NCI-H1930 (cell line): ENCODE results near the gene ANKRD34A.

Experiments
- DNase-seq, 2 experiments: peaks; one replicate each; lab custom pipeline; 2025; lab: John Stamatoyannopoulos, UW

ANKRD34A gene

DNA sequence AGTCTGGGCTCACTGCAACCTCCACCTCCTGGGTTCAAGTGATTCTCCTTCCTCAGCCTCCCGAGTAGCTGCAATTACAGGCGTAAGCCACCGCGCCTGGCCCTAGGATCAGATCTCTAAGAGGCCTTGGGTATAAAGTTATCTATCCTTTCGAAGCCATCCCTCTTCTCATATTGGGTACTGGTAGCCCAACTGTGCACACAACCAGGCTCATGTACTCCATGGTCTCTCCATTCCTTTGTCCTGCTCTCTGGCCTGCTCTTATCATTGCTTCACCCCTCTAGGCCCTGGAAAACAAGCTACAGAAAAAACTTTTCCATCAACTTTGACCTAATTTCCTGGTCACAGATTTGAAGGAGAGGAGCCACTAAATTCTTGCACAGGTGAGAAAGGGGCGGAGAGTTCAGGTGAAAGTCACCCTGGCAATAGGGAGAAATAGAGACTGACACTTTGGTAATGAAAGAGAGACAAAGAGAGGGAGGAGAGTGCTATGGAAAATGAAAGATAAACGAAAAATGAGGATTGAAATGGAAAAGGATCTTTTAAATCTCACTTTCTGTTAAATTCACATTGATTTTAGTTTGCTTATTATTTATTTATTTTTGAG lies 26.0 kb upstream of the ANKRD34A start:
- no peak for DNase-seq

DNA sequence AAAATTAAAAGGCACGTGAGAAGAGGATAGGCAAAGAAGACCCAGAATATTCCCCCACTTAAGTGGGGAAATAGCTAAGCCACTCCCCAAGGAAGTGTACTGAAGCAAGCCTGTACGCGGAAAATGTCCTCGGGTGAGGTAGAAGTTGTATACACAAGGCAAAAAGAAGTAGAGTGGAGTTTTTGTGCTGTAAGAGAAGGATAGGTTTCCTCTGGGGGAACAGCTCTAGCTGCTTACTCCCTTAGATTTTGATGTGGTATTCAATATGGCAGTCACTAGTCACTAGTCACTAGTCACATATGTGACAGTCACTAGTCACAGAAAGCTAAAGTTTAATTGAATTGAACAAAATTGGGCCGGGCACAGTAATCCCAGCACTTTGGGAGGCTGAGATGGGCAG lies 24.4 kb upstream of the ANKRD34A start:
- no peak for DNase-seq

DNA sequence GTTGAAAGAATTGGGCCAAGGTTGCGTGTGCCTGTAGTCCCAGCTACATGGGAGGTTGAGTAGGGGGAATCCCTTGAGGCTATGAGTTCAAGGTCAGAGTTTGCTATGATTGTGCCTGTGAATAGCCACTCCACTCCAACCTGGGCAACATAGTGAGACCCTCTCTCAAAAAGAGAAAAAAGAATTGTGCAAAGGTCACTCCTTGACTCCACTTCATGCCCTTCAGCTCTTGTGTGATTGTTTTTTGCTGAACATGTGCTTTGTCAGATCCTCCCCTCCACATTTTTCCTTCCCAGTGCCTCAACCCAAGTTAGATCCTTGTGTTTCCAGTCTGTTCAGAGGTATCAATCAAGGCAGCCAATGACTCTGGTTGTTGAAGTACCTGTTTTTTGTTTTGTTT lies 23.6 kb upstream of the ANKRD34A start:
- DNase-seq = no peak

GRCh38 chr1:145986551-145986950 lies 22.2 kb upstream of the ANKRD34A start:
- DNase-seq = no peak

GRCh38 chr1:145985502-145986439 lies 21.4 kb upstream of the ANKRD34A start:
- DNase-seq = no peak

GRCh38 chr1:145985129-145985501 lies 20.7 kb upstream of the ANKRD34A start:
- no peak for DNase-seq

DNA sequence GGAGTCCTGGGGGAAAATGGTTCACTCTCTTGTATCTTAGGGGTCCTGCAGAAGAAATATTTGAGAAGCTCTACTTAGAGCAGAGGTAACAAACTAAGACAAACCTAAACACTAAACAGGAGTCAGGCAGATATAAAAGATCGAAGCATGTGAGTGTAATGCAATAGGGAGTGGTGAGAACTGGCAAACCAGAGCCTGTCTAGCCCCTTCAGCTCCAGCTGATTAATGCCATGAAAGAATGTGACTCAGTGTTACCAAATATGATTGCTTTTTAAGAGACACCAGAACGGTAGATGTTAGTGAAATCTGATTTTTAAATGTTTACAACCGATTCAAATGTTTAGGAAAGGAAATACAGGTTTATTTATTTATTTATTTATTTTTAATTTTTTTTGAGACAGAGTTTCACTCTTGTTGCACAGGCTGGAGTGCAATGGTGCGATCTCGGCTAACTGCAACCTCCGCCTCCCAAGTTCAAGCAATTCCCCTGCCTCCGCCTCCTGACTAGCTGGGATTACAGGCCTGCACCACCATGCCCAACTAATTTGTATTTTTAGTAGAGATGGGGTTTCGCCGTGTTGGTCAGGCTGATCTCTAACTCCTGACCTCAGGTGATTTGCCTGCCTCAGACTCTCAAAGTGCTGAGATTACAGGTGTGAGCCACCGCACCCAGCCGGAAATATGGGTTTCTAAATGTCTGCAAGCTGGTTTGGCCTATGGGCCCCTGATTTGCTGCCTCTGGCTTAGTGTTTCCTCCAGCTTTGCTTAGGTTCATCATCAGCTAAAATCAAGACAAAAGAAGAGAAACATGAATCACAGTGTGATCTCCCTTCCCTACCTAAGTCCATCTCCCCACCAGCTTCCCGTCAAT lies 19.8 kb upstream of the ANKRD34A start:
- DNase-seq = no peak

DNA sequence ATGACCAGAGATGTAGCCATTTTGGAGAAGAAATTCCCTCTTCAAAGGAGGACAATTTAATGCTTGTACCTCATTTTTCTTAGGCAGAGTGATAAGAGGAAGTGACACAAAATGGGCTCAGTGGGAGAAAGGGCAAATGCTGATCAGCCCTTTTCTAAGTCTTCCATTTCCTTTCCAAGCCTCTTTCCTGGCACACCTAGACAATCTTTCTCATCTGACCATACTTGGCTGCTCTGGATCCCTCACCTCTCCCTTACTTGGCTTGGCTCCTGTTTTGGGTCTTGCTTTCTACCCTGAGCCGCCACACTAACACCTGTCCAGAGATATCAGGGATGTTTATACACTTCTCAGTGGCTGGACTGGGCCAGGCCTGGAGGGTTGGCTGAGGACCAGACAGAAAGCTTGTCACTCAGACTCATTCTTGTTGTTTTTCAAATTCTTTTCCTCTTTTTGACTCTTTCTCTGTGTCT lies 18.9 kb upstream of the ANKRD34A start:
- no peak for DNase-seq

GRCh38 chr1:145982010-145982723 lies 17.8 kb upstream of the ANKRD34A start:
- no peak for DNase-seq

DNA sequence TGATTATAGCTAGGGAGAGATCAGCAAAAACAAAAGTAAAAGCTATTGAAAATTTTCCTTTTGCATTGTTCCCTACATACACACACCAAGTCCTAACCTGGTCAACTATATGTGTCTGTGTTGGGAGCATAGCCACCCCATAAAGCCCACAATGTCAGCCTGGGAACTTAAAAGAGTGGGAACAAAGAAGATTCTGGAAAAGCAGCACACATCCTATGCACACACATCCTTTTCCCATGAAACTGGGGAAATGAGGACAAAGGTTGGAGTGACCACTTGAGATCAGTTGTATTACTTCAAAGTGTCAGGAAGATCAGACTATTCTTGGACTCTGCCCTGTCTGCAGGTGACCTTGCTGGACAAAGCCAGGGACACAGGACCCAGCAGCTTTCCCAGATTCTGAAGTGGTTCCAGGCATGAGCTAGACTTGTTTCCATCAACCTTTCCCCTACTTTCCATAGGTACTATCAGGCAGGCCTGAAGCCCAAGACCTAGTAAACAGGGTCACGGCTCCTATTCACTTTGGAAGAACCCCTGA lies 16.2 kb upstream of the ANKRD34A start:
- DNase-seq = no peak

DNA sequence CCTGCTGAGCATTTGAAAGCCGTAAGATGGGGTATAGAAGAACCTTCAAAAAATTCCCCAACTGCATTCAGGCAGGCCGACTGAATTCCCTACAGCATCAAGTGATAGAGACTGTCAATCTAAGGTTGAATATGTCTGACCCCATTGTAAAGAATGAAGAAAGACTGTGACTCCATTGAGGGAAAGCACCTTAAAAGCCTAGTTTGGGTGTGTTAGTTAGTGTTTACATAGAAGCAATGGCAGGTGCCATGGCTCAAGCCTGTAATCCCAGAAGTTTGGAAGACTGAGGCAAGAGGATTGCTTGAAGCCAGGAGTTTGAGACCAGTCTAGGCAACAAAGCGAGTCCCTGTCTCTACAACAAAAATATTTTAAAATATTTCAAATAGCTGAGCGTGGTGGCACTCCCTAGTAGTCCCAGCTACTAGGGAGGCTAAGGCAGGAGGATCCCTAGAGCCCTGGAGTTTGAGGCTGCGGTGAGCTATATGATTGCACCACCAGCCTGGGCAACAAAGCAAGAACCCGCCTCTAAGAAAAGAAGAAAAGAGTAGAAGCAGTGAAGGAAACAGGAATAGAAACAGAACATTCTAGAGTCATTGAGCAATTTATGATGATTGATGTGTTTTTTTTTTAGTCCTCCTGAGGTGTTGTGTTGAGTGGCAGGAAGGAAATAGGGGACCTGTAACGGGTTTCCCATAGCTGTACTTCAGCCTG lies 15.5 kb upstream of the ANKRD34A start:
- no peak for DNase-seq

- peak; percentile 25 to 29 for DNase-seq
These were observed 14.7 kb upstream of the ANKRD34A start for GRCh38 chr1:145978854-145979745.

- DNase-seq = no peak
These were observed 14.1 kb upstream of the ANKRD34A start for GRCh38 chr1:145978471-145978853.

GRCh38 chr1:145977486-145978470 lies 13.4 kb upstream of the ANKRD34A start:
- DNase-seq = peak; percentile 56 to 58

DNA sequence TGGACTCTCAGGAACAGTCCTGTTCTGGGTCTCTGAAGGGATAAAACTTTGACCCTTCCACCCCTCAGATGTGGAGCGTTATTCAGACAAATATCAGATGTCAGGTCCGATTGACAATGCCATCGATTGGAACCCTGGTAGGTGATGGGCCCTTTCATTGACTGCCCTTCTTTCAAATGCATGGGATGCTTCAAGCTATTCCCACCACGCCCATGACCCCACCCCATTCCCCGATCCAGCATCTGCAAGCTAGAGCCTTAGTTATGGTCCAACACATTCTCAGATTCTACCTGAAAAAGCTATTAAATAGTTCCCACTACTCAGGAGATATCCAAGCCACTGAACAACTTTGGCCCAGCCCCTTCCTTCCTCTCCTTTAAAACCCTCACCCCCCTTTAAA lies 12.6 kb upstream of the ANKRD34A start:
- DNase-seq = no peak

GRCh38 chr1:145975216-145975615 lies 10.8 kb upstream of the ANKRD34A start:
- no peak for DNase-seq

GRCh38 chr1:145974721-145975120 lies 10.3 kb upstream of the ANKRD34A start:
- DNase-seq = no peak

DNA sequence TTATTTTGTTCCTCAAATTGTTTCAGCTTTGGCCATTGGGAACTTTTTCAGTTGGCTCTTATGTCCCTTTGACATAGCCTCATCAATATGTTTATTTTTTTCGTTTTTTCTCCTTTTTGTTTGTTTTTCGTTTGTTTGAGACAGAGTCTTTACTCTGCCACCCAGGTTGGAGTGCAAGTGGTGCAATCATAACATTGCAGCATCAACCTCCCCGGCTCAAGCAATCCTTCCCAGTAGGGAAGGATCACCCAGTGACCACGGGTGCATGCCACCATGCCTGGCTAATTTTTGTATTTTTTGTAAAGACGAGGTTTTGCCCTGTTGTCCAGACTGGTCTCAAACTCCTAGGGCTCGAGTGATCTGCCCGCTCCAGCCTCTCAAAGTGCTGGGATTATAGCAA lies 8.2 kb upstream of the ANKRD34A start:
- no peak for DNase-seq

GRCh38 chr1:145967288-145967687 lies 2.9 kb upstream of the ANKRD34A start:
- no peak for DNase-seq
